Loucy (cell line): ENCODE results near the gene HERPUD2.

ENCODE experiments used
- H2AFZ ChIP-seq: fragments of 200-600 bp; sonication (generic); 2 replicates; pipeline ENCODE4 v1.6.0; 2016; ENCODE audit warnings: antibody characterized with exemption, mild to moderate bottlenecking, low read length, moderate library complexity
- H3F3A ChIP-seq: fragments of 200-600 bp; 2 replicates; pipeline ENCODE4 v1.6.0; 2016; ENCODE audit warnings: antibody characterized with exemption, low read depth, mild to moderate bottlenecking
- H3K27me3 ChIP-seq: fragments of 200-600 bp; sonication (generic); 2 replicates; pipeline ENCODE4 v1.6.1; 2014; ENCODE audit warnings: low read length, mild to moderate bottlenecking; ENCODE audit not compliant: insufficient read depth, poor library complexity, severe bottlenecking
- H3K36me3 ChIP-seq: fragments of 200-600 bp; sonication (generic); 2 replicates; pipeline ENCODE4 v1.6.1; 2016; ENCODE audit warnings: low read length; ENCODE audit not compliant: insufficient read depth
- H3K4me1 ChIP-seq: fragments of 200-600 bp; sonication (generic); 2 replicates; pipeline ENCODE4 v1.5.1; 2014; ENCODE audit warnings: low read length, mild to moderate bottlenecking; ENCODE audit not compliant: insufficient read depth, poor library complexity, severe bottlenecking
- H3K4me2 ChIP-seq: fragments of 200-600 bp; sonication (generic); 2 replicates; pipeline ENCODE4 v1.6.0; 2014; ENCODE audit warnings: antibody characterized with exemption, low read length, low read depth, mild to moderate bottlenecking; ENCODE audit not compliant: poor library complexity, severe bottlenecking
- H3K4me3 ChIP-seq: fragments of 200-600 bp; sonication (generic); 2 replicates; pipeline ENCODE4 v1.5.1; 2014; ENCODE audit warnings: low read length, mild to moderate bottlenecking, mixed read lengths; ENCODE audit not compliant: poor library complexity, severe bottlenecking
- H3K79me2 ChIP-seq: fragments of 200-600 bp; sonication (generic); 2 replicates; pipeline ENCODE4 v1.6.1; 2014; ENCODE audit warnings: low read length; ENCODE audit not compliant: insufficient read depth
- H3K9ac ChIP-seq: fragments of 200-600 bp; sonication (generic); 2 replicates; pipeline ENCODE4 v1.6.0; 2014; ENCODE audit warnings: mild to moderate bottlenecking, low read depth, low read length, moderate library complexity; ENCODE audit not compliant: poor library complexity, severe bottlenecking
- H3K9me2 ChIP-seq: fragments of 200-600 bp; sonication (generic); replicated peaks from 2 replicates; pipeline ENCODE4 v1.6.1; 2016; ENCODE audit warnings: low read depth, low read length, mixed read lengths
- H3K9me3 ChIP-seq: fragments of 200-600 bp; sonication (generic); 2 replicates; pipeline ENCODE4 v1.6.1; 2014; ENCODE audit warnings: mild to moderate bottlenecking, antibody characterized with exemption, low read length, low read depth; ENCODE audit not compliant: insufficient read depth
- H4K20me1 ChIP-seq: fragments of 200-600 bp; sonication (generic); 2 replicates; pipeline ENCODE4 v1.6.0; 2014; ENCODE audit warnings: antibody characterized with exemption, low read length, mild to moderate bottlenecking; ENCODE audit not compliant: insufficient read depth, poor library complexity, severe bottlenecking
- CTCF ChIP-seq: fragments of 200-600 bp; sonication (generic); conservative IDR thresholded peaks from 2 replicates; pipeline ENCODE4 v1.5.1; 2014; ENCODE audit warnings: mild to moderate bottlenecking, antibody characterized with exemption, low read length
- EZH2phosphoT487 ChIP-seq: fragments of 200-600 bp; IDR thresholded peaks from 2 replicates; pipeline ENCODE4 v1.6.1; 2018; ENCODE audit warnings: antibody characterized with exemption, mild to moderate bottlenecking, moderate library complexity, borderline replicate concordance

Gene HERPUD2

GRCh38 chr7:35735396-35735795, 40.5 kb upstream of the HERPUD2 start:
- no peaks in the 10 kb centered on the region for H3K36me3 ChIP-seq
- H3F3A ChIP-seq, result no peaks in the 10 kb centered on the region
- H3K79me2 ChIP-seq, result no peaks in the 10 kb centered on the region
- H3K9me2 ChIP-seq, result no peaks in the 10 kb centered on the region
- no peak for TF ChIP-seq EZH2phosphoT487
- TF ChIP-seq CTCF, result no peak
- H3K27me3 ChIP-seq, result no peaks in the 10 kb centered on the region
- no peak overlapping the region for H3K9ac ChIP-seq
- no peak overlapping the region for H3K4me2 ChIP-seq
- H3K9me3 ChIP-seq, result no peaks in the 10 kb centered on the region
- H3K4me3 ChIP-seq, result no peak overlapping the region
- 0 out of 2 replicates have a peak overlapping the region, but pooled peaks have one; percentile 36 for H2AFZ ChIP-seq
- no peaks in the 10 kb centered on the region for H4K20me1 ChIP-seq
- peaks cover 13% of the 10 kb centered on the region for H3K4me1 ChIP-seq

GRCh38 chr7:35734001-35734483, 39.1 kb upstream of the HERPUD2 start:
- Histone ChIP-seq H3K9ac (no peak overlapping the region), H3K9me3 (no peaks in the 10 kb centered on the region), H4K20me1 (no peaks in the 10 kb centered on the region), H3K4me3 (no peak overlapping the region), H3F3A (no peaks in the 10 kb centered on the region), H3K36me3 (no peaks in the 10 kb centered on the region), H3K4me2 (no peak overlapping the region), H2AFZ (no peak overlapping the region), H3K27me3 (no peaks in the 10 kb centered on the region), H3K79me2 (no peaks in the 10 kb centered on the region), H3K4me1 (peaks cover 27% of the 10 kb centered on the region), H3K9me2 (no peaks in the 10 kb centered on the region)
- TF ChIP-seq CTCF, result no peak
- TF ChIP-seq EZH2phosphoT487, result no peak

GRCh38 chr7:35731349-35731748, 36.4 kb upstream of the HERPUD2 start:
- TF ChIP-seq CTCF, result no peak
- TF ChIP-seq EZH2phosphoT487, result no peak
- H3K4me2 ChIP-seq, result no peak overlapping the region

More at GRCh38 chr7:35731349-35731748, 36.4 kb upstream of the HERPUD2 start:
- no peaks in the 10 kb centered on the region for H3K36me3 ChIP-seq
- no peaks in the 10 kb centered on the region for H3K9me2 ChIP-seq
- no peaks in the 10 kb centered on the region for H3K27me3 ChIP-seq
- no peak overlapping the region for H2AFZ ChIP-seq
- no peaks in the 10 kb centered on the region for H3F3A ChIP-seq
- H3K4me1 ChIP-seq, result peaks cover 54% of the 10 kb centered on the region
- H3K4me3 ChIP-seq, result no peak overlapping the region
- no peak overlapping the region for H3K9ac ChIP-seq
- H3K9me3 ChIP-seq, result no peaks in the 10 kb centered on the region
- no peaks in the 10 kb centered on the region for H3K79me2 ChIP-seq
- no peaks in the 10 kb centered on the region for H4K20me1 ChIP-seq
